Left hindlimb (tissue), 1 donor: ENCODE data around the gene CDKAL1.
"Not testable (repeated sequence)": the region's sequence is repeated elsewhere in the genome, so short reads cannot be mapped to it uniquely, and the experiment has no call there.

ENCODE experiments used
- DNase-seq: peaks from one replicate; pipeline ENCODE4 v3.0.0-alpha.2; 2018

The CDKAL1 gene

DNA sequence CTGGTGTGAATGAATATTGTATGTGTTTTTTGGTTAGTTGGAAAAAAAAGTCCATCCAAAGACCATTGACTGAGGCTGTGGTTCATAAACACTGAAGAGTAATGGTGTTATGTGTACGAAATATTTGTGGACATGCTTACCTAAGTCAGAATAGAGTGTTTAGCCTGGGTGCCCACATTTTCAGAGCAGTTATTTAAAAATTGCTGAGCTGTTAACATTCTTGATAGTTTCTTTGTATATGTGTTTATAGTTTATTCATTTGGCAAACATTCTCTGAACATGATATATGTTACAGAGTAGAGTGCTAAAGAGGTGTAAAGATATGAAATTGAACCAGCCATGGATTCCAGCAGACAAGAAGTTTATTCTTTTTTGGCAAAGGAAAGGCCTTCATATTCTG lies 20.6 kb downstream of the CDKAL1 start:
- no peak for DNase-seq

DNA sequence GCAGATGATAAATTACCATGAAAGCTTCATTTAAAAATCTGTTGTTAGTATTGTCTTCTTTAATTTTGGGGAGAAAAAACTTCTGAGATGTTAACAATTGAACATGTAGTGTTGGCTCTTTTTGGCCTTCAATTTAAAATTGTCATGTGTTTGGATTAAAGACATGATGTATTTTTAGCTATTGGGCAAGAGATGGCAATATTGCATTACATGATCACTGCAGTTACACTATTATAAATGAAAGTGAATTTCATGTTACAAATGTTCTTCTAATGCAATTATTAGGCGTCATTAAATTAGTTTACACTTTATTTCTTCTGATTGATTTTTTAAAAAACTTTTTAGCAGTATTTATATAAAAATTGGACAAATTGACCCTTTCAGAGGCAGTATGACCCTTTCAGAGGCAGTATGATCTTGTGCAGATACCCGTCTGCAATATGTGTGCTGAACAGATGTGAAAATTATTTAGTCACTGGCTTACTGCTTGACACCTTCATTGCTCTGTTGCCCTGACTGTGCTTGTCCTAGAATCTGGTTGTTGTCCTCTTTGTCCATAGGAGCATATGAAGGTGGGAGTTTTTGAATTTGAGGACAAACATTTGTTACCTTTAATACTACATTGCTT lies 25.8 kb downstream of the CDKAL1 start:
- DNase-seq: no peak

DNA sequence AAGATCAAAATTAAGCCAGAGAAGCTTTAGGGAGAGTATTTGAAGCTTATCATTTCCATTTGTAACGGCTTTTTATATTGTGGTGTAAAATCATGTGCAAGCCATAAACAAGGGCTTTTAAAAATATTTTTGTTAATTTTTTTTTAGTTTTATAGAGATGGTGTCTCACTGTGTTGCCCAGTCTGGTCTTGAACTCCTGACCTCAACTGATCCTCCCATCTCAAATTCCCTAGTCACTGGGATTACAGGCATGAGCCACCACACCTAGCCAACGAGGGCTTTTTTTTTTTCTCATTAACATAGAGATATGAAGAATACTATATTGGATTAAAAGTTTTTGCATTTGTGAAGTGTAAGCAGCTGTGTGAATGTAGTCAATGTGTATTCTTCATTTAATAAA lies 29.1 kb downstream of the CDKAL1 start:
- no peak for DNase-seq

DNA sequence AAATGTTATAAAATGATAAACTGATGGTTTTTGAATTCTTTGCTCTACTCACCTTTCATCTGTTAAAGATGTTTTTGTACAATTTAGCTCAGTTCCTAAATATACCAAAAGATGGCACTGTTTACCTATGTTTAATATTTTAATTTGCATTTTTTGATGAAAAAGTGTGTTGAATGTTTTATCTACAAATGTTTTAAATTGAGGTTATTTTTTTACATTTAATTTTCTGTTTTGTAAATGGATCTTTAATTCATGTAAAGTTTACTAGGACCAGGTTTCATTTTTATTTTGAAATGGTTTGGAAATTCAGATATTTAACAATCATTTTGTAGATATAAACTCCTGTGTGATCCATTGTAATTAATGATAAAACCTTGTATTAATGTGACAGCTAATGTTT lies 30.0 kb downstream of the CDKAL1 start:
- DNase-seq: no peak

DNA sequence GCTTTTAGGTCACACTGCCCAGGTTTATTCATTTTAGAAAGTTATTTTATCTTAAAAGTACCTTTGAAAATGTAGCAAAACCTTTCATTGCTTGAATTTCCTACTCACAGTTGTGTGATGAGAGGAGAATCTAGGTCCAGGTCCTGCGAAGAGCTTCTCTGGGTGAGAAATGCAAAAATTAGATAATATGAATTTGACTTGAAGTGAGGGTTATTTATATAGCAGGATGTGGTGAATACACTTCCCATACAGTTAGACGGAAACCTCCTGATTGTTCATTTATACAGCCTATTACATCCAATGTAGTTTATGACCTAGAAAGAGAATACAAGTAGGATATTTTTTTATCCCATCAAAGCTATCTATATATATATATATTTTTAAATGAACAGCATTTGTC lies 30.5 kb downstream of the CDKAL1 start:
- DNase-seq: no peak

DNA sequence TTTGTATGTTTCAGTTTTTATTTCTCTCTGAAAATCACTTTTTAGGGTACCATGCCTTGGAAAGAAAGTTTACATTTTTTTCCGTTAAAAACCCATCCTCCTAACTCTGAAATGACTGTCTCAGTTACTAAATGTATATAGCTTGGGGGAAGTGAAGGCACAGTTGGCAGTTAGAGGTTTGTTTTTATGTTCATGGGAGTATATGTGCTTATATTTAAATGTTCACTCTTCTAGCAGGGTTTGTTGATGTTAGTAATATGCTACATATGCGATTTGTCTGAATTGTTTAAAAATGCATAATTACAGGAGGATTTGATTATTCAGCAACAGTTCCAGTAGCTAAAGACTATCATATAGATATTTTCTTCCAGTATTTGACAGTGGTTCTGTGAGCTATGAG lies 31.1 kb downstream of the CDKAL1 start:
- no peak for DNase-seq

DNA sequence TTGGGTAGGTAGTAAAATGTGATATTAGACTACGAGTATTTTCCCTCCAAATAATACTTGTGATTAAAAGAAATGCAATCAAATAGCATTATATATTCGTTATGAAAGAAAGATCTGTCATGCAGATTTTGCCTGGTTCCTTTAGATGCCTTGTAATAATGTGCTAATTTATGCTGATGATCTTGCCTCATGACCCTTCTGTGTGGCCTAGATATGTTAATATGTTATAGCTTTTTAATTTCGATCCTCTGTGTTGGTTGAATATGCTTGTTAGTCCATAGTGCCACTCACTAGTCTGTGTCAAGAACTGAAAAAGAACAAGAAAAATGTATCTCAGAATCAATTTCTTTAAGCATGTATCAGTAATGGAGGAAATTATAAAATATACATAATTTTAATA lies 31.9 kb downstream of the CDKAL1 start:
- DNase-seq: no peak

DNA sequence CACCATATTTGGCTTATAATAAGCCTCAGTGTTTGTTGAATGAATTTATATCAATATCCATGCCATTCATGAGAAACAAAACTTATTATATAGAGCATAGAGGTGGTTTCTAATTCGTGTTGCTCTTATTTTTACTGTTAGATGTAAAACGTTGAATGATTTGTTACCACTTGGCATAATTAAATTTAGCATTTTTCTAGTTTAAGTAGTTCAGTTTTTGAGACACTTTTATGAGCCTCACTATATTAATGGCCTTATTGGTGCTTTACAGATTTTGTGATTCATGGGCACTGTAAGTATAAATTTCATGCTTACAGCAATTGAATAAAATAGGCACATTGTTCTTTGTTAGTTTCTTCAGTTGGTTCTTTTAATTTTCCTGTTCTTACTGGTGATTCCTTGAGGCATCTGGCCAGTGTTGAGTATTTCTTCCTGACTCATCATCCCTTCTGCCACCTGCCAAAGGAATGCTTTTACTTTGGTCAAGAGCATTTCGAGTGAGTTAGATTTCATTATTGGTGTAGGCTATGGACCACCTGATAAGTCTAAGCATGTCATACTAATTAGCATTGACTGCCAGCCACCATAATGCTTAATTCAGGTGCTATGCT lies 34.8 kb downstream of the CDKAL1 start:
- DNase-seq: no peak

DNA sequence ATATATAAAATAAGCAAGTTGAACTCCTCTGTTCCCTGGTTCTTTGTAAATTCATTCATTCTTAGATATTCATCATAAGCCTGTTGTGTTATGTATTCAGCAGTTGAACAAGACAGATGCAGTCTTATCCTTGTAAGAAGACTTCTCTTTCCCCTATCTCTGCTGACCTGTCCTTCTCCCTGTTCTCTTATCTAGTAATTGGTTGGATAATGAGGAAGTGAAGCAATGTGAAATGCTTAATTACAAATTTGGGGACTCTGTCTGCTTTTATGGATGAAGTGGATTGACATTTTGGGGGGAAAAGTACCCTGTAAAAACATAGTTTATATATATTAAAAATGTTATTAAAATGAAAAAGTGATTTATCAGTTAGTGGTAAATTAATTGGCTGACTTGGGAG lies 37.0 kb downstream of the CDKAL1 start:
- DNase-seq: no peak

DNA sequence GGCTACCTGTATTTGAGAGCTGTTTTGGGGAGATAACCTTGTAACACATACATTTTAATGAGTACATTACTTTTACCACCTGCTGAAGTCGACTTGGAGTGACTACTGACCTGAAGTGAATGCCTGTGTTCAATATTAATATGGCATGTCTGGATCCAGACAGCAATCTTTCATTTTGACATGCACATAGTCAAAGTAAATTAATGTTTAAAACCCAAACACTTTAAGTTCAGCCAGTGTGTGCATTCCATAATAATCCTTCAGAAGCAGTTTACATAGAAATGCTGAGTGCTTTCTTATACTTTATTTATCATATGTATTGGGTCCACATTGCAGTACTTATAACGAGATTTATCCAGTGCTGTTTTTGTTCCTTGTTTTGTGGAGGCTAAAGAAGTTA lies 38.0 kb downstream of the CDKAL1 start:
- no peak for DNase-seq

DNA sequence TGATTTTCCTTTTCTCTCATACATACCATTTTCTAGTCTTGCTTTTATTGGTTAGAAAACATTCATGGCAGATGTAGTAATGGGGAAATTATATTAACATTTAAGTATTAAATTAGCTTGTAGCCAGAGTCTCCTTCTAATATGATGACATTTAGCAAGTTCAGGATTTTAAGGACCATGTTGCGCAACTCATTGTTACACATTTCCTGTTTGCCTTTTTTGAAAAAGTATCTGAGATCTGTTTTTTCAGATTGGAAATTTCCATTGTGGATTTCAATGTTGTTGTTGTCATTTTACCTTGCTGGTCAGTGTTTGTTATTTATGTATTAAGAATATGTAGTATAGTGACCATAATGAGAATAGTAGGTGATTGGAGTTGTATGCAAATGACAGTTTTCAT lies 38.7 kb downstream of the CDKAL1 start:
- no peak for DNase-seq

DNA sequence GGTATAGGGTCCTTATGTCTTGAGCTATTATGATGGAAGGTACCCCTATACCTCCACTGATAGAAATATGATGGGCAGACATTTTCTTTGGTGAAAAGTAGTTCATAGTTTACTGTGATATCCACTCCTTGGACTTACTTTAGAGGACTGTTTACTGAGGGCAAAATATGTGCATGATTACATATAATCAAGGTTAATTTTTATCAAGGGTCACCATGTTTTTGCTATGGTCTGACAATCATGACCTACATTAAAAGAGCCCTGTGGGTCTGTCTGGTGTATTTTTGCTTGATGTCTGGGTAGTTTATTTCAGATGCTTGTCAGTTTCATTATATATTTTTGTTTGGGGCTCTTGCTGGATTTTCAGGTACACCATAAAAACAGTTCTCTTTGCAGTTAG lies 40.1 kb downstream of the CDKAL1 start:
- no peak for DNase-seq

DNA sequence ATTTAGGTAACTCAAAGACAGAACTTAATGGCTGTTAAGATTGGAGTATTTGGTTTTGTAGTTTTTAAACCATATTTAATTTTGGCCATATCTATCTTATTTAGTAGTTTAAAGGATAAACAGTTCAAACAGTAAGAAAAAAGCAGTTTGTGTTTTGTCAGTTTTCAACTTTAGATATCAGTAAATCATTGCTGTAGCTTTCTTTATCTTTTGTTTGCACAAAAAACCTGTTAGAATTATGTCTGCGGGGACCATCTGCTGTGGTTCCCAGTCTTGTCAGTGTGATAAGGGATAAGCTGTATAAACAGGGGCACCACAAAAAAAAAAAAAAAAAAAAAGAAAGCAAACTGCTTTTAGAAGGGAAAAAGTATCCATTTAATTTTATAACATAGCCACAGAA lies 40.9 kb downstream of the CDKAL1 start:
- DNase-seq: no peak

DNA sequence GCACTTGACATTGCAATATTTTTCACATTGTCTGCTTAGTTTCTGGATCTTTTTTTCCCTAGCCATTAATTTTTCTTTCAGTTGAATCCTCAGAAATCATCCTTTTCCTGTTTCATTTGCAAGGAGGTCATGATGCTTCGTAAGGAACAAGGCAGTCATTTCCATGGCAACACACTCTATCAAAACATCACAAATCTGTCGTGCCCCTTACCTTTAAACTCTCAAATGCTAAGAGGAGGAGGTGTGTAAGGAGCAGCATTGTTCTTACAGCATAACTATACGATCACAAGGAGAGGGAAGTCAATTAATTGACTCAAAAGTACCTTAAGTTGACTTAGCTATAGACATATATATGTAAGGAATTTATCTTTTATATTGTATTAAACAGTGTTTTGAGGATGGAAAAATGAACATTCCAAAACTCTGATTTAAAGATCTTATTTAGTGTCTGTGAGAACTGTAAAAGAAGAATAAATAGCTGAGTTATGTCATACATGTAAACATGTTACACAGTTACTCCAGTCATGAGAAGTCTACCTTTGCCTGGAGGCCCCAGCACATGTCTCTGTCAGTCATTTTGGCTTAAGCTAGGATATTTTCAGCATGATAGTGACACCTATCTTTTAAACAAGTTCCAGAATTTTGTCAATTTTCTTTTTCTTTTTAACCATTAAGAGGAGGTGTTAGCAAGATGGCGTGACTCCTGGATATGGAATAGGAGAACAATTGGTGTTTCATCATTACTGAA lies 41.6 kb downstream of the CDKAL1 start:
- no peak for DNase-seq

DNA sequence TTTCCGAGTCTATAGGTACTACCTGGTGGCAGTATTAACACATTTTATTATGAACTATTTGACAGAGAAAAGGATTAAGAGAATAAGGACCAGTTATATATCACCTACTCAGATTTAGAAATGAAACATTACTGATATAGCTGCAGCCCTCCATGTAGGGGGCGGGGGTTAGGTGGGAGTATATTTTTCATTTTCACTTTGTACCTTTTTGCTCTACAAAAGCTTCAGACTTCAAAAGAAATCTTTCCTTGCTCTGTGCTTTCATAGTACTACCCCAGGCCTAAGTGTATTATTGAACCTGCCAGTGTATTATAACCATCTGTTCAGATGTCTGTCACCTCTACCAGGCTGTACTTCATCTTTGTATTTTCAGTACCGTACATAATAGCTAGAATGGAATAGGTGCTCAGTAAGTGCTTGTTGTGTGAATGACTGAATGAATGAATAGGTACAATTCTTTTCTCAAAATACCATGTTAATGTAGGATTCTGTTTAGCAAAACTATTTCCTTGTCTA lies 43.0 kb downstream of the CDKAL1 start:
- DNase-seq: no peak

DNA sequence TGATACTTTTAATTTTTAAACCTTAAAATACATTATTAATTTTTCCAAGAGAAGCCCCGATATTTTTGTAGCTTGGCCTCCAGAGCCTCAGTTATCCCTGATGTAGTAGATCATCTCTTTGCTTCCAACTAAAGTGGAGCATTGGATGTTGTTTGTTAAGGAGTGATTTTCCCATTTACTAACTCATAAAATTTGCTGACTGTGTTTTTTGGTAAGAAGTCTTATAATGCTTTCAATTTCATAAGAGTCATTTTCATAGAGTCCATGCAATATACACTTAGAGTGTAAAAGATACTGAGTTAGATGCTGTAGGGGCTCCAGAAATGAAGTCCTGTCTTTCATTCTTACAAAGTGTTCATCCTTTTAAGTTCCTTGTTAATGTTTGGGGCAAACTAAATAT lies 46.8 kb downstream of the CDKAL1 start:
- DNase-seq: no peak

DNA sequence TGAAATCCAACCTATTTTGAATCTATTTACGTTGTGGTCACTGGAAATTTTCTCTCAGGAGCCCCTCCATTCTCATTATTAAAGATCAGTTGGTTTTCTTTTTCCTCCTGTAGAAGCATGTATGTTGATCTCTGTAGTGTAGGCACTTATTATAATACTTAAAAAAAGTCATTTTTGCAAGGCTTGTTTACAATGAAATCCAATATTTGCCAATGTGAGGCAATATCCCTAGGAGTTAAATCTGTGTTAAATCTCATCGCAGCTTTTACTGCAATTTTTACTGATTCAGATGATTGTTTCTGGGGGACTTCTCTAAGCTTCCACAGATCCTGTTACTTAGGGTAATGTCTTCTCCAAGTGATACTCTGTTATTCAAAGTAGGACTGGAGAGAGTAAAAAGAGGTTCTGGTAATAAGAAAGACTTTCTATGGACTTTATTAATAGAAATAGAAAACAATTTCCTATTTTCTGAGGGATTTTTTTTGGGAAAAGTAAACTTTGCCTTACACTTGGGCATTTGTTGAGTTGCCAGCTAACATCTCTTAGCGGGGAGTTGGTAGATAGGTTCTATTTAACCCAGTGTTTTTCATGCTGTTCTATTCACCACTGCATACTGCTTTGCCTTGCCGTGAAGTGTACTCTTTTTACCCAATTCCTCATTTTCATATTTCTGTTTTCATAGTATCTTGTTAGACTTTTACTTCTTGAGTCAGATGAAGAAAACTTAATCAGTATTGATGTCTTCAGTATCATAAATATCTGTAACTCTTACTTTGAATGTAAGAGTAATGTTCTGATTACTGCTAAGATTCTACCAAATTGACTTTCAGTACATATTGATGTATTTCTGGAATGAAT lies 48.6 kb downstream of the CDKAL1 start:
- no peak for DNase-seq

DNA sequence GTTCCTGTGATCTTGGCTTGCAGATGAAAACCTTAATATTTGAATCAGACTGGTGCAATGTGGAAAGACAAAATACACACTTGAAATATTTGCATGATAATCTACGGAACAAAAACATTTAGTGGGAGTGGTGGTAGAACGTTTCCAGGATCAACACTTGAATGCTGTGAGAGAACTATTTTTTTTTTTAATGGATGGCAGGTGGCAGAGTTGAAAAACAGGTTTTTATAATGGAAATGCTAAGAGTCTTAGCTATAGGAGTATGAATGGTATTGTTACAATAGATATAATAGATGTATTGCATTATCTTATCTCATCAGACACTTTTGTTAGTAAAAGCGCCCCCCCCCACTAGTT lies 49.2 kb downstream of the CDKAL1 start:
- DNase-seq: no peak

DNA sequence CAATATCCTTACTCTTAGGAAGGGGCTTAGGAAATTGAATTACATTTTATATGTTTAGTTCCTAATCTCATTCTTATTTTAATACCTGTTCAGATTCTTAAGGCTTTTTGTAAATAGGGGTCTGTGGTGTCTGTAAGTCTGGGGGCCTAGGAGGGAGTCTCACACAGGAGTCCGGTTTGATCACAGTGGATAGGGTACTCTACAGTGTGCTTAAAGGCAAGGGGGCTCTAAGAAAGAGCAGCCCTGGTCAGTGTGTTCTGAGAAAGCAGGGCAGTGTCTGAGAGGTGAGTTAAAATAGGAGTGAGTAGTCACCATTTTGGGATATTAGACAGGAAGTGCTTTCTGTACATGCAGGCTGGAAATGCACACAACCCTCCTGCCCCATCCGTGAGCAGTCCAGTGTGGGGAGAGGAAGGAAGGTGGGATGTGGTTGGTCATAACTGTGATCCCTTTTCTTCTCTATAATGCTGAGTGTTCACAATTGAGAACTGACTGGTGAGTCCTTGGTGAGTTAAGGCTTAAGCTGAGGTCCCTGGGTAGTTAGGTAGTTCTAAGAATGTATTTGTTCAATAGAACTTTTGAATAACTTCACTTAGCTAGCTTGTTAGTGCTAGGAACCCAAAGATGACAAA lies 50.0 kb downstream of the CDKAL1 start:
- no peak for DNase-seq

DNA sequence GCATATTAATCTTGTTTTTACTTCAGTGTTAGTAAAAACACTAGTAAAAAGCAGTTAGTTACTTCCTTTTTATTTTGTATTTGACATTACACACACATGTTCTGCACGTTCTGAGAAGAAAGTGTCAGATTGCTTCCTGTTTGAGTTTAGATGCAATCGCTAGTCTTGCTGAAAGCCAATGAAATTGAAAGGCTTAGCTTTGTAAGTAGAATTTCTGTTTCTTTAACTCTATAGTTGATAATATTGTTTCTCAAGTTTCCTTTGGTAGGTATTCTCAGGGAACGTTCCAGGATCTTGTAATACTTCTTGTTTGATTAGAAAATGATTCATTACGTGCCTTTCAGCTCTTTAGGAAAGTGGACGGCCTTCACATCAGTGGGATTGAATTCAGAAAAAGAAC lies 55.0 kb downstream of the CDKAL1 start:
- no peak for DNase-seq

DNA sequence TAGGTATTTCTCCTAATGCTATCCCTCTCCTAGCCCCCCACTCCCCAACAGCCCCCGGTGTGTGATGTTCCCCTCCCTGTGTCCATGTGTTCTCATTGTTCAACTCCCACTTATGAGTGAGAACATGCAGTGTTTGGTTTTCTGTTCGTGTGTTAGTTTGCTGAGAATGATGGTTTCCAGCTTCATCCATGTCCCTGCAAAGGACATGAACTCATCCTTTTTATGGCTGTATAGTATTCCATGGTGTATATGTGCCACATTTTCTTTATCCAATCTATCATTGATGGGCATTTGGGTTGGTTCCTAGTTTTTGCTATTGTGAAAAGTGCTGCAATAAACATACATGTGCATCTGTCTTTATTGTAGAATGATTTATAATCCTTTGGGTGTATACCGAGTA lies 56.2 kb downstream of the CDKAL1 start:
- not testable (repeated sequence) for DNase-seq

DNA sequence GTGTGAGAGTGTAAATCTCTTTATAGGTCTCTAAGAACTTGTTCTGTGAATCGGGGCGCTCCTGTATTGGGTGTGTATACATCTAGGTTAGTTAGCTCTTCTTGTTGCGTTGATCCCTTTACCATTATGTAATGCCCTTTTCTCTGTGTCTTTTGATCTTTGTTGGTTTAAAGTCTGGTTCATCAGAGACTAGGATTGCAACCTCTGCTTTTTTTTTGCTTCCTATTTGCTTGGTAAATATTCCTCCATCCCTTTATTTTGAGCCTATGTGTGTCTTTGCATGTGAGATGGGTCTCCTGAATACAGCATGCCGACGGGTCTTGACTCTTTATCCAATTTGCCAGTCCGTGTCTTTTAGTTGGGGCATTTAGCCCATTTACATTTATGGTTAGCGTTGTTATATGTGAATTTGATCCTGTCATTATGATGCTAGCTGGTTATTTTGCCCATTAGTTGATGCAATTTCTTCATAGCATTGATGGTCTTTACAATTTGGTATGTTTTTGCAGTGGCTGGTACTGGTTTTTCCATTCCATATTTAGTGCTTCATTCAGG lies 60.1 kb downstream of the CDKAL1 start:
- not testable (repeated sequence) for DNase-seq
